ENCODE data around the gene KNOP1. TPM values are rescaled to one million over a fixed set of nuclear protein-coding genes. Genes with fewer than 3 reads are reported as not detected.

The KNOP1 gene
- total and polyA plus RNA-seq, 2 donors (not counting 3 experiments of a cell fraction or from before 2014, with no cell fraction given), result 6.7 to 33.5 TPM

DNA sequence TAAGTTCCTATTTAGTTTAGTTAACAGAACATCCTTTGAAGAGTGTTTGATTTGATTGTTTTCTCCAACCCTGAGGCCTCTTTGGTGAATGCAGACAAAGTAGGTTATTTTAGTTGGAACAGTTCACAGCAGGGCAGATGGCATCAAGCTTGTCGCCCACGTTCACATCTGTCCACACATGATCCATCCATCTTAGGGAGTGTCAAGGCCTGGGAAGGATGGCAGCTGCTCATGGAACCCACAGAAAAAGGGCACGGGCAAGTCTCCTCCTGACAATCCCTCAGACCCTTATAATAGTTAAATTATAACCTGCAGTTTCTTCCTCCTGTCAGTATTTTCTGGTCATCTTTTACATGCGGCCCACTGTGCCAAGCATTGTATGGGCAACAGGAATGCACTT, 60.2 kb downstream of the KNOP1 start:
- H2AFZ ChIP-seq (ENCODE audit: low read depth, low read length), result no peak overlapping the region
- H3K27ac ChIP-seq (ENCODE audit: insufficient read depth, low read depth, low read length), result no peak overlapping the region
- ChIA-PET POLR2A (no interaction called here), CTCF (interaction anchor here (1.8 to 3.1 kb wide), 2 partner anchors 227 to 229 kb away, joined by 4 to 7 read pairs; partner anchors contain the start of gene GPRC5B)
- no peaks in the 10 kb centered on the region for H3K4me1 ChIP-seq (ENCODE audit: control insufficient read depth, extremely low read depth, insufficient read depth, low read length)
- BruUV-seq (replicated peaks), result no TSS peak
- H3K9me3 ChIP-seq (replicated peaks; ENCODE audit: control insufficient read depth, insufficient read depth, low read length), result no peaks in the 10 kb centered on the region
- dilution Hi-C loops (cut with MboI; ENCODE audit: extremely low pct_ligation_motif_present, low sequenced_read_pairs), result no loop called here
- H3K79me2 ChIP-seq (ENCODE audit: control insufficient read depth, insufficient read depth, low read length), result no peaks in the 10 kb centered on the region
- H3K9ac ChIP-seq (replicated peaks; ENCODE audit: extremely low read depth, insufficient read depth, low read length), result no peak overlapping the region
- TF ChIP-seq, protein P1, sequence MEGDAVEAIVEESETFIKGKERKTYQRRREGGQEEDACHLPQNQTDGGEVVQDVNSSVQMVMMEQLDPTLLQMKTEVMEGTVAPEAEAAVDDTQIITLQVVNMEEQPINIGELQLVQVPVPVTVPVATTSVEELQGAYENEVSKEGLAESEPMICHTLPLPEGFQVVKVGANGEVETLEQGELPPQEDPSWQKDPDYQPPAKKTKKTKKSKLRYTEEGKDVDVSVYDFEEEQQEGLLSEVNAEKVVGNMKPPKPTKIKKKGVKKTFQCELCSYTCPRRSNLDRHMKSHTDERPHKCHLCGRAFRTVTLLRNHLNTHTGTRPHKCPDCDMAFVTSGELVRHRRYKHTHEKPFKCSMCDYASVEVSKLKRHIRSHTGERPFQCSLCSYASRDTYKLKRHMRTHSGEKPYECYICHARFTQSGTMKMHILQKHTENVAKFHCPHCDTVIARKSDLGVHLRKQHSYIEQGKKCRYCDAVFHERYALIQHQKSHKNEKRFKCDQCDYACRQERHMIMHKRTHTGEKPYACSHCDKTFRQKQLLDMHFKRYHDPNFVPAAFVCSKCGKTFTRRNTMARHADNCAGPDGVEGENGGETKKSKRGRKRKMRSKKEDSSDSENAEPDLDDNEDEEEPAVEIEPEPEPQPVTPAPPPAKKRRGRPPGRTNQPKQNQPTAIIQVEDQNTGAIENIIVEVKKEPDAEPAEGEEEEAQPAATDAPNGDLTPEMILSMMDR (IDR thresholded peaks at IDR 0.05; ENCODE audit: extremely low read depth in 1 of 2, insufficient read depth in 1 of 2, low read depth in 1 of 2, low read length in 2 of 2), result no peak
- TF ChIP-seq FOS (IDR thresholded peaks at IDR 0.05; ENCODE audit: borderline replicate concordance, insufficient read depth, low read length), result no peak
- TF ChIP-seq MYC (IDR thresholded peaks at IDR 0.05; ENCODE audit: low read depth, low read length), result no peak
- no peak for TF ChIP-seq POLR2A (IDR thresholded peaks at IDR 0.05; ENCODE audit: low read depth, low read length)
- TF ChIP-seq JUN (IDR thresholded peaks at IDR 0.05; ENCODE audit: borderline replicate concordance, insufficient read depth, insufficient read length, low read depth), result no peak
- TF ChIP-seq EZH2 (IDR thresholded peaks at IDR 0.05; ENCODE audit: borderline replicate concordance, low read depth, low read length, severe bottlenecking), result no peak
- no peak for TF ChIP-seq GATA2 (IDR thresholded peaks at IDR 0.05; ENCODE audit: insufficient read depth, insufficient read length, low read depth, low read length)
- TF ChIP-seq, protein P2, sequence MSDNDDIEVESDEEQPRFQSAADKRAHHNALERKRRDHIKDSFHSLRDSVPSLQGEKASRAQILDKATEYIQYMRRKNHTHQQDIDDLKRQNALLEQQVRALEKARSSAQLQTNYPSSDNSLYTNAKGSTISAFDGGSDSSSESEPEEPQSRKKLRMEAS (IDR thresholded peaks at IDR 0.05; ENCODE audit: insufficient read depth, insufficient read length), result no peak
- TF ChIP-seq POLR2AphosphoS5 (IDR thresholded peaks at IDR 0.05; ENCODE audit: insufficient read depth, low read depth, low read length), result no peak
- H3K9me1 ChIP-seq (replicated peaks; ENCODE audit: control insufficient read depth, extremely low read depth, insufficient read depth, low read length), result no peaks in the 10 kb centered on the region
- FAIRE-seq (no peak), DNase-seq (ENCODE audit: low read depth, low spot score) (no peak)
- H3K4me2 ChIP-seq (ENCODE audit: insufficient read depth, low read length), result no peak overlapping the region
- no peaks in the 10 kb centered on the region for H4K20me1 ChIP-seq (replicated peaks; ENCODE audit: control insufficient read depth, extremely low read depth, insufficient read depth, low read length)
- intact Hi-C loops (cut with micrococcal nuclease), result no loop called here
- no peaks in the 10 kb centered on the region for H3K27me3 ChIP-seq (ENCODE audit: control insufficient read depth in 2 of 2, insufficient read depth in 2 of 2, low read length in 2 of 2)
- no peak overlapping the region for H3K4me3 ChIP-seq (replicated peaks in 1 of 3; ENCODE audit: insufficient read depth in 1 of 3, low read depth in 1 of 3, low read length in 3 of 3)
- H3K36me3 ChIP-seq (ENCODE audit: control insufficient read depth in 2 of 2, extremely low read depth in 1 of 2, insufficient read depth in 2 of 2, low read length in 2 of 2), result peaks cover 0 to 17% of the 10 kb centered on the region in 2 experiments

All from endothelial cell of umbilical vein (primary cell).